Measurements from ENCODE around the gene APCS.

Gene APCS, protein sequence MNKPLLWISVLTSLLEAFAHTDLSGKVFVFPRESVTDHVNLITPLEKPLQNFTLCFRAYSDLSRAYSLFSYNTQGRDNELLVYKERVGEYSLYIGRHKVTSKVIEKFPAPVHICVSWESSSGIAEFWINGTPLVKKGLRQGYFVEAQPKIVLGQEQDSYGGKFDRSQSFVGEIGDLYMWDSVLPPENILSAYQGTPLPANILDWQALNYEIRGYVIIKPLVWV

DNA sequence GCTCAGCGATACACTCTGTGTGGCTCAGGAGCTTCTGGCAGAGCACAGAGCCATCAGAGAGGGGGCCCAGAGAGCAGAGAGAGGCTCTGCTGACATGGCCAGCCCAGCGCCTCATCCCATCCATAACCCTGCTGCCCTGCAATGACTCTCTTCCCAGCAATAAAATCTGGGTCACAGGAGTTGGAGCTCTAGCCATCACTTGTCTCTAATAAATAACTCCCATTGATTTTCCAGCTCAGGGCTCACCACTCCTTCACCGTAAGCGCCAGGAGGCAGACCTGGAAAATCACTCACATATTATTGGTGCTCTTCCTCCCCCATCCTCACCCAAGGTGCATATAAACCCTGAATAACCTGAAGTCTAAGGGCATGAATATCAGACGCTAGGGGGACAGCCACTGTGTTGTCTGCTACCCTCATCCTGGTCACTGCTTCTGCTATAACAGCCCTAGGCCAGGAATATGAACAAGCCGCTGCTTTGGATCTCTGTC, at the start of gene APCS:
Gene APCS (plus strand): TSS at position 366 of the 491 bp plus-strand sequence. CDS start 96 bp downstream, at position 462.
- no peak for FAIRE-seq

DNA sequence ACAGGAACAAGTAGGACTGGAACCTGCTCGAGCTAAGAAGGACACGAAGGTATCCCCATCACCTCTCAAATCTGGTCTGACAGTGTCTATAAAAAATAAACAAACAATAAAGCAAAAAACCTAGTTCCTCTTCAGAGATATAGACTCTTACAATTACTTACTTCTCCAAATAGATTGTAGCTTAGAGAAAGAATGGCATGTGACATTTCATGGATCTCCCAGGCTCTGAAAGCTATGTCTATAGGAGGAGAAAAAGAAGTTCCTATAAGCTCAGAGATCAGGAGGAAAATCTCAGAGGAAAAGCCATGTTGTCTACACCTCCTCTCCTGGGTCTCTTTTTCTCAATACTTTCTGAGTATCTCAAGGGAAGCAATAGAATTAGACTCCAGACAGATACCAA, 39.5 kb upstream of the APCS start:
- FAIRE-seq: no peak

DNA sequence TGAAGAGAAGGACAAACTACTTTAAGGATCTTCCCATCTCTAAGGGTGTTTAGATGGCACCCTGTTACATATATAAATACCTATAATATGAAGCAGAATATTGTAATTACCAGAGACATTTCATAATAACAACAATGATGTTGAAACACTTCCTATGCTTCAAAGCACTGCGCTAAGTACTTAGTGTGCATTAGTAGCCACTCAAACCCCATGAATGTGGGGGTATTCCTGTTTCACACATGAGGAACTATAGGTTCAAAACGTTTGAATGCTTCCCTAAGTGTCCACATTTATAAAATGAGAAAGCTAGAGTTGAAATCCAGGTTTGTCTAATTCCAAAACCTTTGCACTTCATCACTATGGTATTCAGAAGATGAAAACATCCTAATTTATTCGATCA, 33.4 kb upstream of the APCS start:
- no peak for FAIRE-seq

DNA sequence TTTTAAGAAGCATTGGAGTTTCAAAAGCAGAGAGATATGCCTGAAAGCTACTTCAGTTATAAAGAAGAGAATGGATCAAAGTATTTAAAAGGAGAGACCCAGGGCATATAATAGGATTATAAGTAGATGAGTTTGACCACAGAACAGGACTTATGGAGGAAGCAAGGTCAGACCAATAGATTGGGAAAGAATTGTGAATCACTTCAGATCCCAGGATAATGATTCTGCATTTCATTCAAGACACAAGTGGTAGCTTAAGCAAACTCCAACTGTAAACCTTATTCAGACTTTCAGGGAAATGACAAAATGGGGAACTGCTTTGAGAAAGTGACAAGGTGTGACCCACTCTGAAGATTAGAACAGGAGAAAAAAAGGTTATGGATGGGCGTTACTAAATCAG, 32.9 kb upstream of the APCS start:
- FAIRE-seq: no peak

DNA sequence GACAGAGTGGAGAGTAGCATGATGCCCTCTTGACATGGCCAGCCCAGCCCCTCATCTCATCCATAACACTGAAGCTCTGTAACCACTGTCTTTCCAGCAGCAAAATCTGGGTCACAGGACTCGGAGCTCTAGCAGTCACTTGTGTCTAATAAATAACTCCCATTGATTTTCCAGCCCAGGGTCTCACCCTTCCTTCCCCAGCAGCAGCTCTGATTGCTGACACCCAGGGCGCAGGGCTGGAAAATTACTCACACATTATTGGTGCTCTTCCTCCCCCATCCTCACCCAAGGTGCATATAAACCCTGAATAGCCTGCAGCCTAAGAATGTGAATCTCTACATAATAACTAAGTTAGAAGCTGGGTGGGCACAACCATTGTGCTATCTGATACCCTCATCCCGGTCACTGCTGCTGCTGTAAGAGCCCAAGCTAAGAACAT, 30.7 kb upstream of the APCS start:
- FAIRE-seq: no peak

DNA sequence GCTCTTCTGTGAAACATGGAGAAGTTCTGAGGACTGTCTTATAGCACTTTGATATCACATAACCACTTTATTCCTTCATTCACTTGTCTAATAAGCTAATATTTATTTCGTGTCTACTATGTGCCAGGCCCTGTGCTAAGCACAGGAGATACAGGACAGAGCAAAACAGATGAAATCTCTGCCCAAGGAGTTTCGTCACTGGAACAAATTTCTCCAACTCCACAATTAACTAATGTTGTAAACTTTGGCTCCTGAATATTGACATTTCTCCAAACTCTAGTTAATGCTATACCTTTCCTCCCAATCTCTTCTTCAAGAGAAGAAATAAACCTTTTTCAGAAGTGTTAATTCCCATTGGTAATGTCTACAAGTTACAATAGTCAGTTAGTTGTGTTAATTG, 27.0 kb upstream of the APCS start:
- FAIRE-seq: no peak

DNA sequence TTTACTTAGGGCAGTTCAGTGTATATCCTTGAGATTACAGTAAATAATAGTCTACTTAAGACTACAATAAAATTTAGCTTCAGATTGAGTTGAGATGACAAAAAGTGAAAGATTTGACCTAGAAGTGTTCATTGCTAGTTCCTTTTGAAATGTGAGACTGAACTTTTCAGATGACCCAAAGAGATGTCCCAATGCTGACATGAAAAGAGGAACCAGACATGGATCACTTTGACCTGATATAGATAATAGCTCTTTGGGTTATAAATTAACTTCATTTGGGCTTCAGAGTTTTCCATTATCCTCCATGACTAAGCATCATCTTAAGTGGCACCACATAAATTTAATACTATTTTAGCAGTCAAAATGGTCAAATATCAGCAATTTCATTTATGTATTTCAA, 26.1 kb upstream of the APCS start:
- no peak for FAIRE-seq

DNA sequence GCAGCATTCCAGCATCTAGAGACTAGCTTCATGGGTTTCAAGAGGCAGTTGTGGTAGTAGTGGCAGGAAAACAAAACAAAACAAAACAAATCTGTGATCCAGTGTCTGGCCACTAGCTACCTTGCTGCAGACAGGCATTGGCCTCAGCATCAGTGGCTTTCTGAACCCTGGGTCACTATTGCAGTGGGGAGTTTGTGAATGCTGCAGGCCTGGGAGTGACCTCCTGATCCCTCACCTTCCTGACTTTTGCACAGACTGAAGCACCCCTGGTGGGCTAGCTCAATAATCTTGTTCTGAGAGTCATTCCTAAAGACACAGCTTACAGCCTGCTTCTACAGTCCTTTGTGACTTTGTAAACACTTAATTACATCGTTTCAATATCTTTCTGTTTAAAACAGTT, 24.9 kb upstream of the APCS start:
- FAIRE-seq: no peak

DNA sequence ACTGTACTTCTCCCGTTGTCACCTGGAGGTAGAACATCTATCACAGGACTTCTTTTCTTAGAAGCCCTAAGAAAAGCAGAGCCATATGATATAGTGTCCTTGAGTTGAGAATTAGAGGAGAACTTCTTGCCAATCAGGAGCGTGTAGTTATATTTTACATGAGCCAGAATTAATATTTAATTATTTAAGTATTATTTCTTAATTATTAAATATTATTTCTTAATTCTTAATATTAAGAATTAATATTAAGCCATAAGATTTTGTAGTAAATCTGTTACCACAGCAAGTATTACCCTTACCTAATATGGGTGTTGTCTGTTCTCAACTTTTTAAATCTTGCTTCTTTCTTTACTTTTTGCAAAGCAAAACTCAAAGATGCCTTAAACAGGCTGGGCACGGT, 10.2 kb upstream of the APCS start:
- no peak for FAIRE-seq

DNA sequence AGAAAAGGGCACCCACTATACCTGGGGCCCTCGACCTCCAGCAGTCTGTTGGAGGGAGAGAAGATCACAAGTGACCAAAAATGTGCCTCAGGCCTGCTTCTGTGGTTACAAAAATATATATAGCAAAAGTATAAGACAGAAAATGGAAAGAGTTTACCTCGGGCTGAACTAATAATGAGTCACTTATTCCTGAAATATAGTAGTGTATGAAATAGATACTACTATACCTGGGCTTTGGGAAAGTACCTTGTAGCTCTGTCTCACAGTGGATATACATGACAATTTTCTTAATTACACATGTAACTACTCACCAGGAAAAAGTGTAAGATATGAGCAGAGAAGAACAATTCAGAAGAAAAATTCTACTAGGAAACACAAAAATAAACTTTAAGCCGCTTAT, 7.3 kb upstream of the APCS start:
- FAIRE-seq: no peak

DNA sequence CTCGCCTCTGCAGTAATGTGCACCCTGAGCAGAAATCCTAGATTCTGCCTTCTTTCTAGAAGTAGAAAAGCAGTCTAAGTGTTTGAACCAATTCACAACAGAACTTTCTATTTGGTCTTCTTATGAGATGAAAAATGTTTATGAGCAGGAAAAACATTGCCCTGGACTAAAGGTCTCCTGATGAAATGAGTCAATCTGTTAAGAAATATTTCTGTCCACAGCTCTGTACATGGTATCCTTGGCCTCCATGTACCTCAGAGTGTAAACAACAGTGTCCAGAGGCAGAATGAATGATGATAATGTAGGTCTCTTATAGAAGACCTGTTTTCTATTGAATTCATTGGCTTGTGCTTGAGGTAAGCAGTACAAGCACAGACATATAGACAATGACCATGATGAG, 6.2 kb upstream of the APCS start:
- FAIRE-seq: no peak

DNA sequence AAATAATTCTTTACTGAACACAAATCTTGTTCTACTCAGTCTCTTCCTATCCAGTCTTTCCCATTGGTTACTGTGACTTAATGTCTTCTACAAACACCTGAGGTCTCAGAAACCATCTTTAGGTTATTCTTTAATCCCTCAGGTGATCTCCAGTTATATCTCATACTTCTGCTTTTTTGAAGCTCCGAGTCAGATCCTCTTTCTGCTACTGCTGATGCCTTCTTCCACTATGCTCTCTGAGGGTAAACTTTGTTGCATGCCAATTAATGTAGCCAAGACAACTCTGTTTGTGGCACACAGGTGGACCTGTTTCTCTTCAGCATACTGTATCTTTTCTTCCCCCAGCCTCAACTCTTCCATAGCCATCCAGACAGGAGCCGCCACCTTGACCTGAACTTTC, 3.1 kb upstream of the APCS start:
- FAIRE-seq: no peak

DNA sequence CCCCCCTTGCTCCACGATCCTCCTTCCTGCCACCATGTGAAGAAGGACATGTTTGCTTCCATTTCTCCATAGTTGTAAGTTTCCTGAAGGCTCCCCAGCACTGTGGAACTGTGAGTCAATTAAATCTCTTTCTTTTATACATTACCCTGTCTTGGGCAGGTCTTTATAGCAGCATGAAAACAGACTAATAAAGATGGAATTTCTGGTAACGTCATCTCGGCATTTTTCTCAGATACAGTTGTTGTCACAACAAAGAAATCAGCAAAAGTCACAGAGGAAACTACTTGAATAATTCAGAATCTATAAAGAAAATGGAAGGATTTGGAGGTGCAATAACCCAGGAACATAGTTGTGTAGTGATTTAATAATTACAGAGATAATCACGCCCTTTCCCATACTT, 4.4 kb downstream of the APCS start:
- no peak for FAIRE-seq

DNA sequence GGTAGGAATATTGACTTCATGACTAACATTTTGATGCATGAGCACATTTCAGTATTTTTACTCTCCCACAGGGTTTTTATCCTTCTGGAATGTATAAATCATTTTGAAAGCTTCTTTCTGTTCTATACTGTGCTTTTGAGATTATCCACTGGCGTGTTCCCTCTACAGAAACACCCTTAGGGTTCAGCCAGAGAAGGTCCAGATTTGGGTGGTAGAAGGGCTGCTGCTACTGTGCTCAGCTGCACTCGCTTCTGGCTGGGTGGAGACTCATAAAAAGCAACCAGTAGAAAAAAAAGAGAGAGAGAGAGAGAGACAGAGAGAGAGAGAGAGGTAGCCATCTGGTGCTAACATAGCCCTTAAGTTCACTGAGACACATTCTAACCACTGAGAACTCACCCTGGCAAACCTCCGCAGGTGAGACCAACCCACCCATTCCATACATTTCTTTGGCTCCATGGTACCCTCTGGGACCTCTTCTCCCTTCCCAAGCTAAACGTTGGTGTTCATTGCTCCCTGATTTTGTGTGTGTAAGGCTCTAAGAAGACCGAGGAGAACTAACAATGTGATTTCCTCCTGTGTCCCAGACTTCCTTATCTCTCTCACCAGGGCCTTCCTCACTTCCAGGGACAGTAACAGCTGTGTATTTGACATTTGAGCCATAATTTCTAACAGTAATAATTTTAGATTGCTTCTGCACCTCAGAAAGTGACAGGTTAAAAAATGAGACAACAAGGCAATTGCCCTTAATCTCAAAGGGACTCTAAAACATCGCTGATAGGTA, 7.2 kb downstream of the APCS start:
- FAIRE-seq: no peak

DNA sequence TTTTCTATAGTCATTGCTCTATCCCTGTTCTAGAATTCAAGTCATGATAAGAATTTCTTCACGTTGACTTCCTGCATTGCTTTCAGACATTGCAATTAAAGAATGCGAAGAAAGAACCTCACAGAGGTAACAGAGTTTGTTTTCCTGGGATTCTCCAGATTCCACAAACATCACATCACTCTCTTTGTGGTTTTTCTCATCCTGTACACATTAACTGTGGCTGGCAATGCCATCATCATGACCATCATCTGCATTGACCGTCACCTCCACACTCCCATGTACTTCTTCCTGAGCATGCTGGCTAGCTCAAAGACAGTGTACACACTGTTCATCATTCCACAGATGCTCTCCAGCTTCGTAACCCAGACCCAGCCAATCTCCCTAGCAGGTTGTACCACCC, 10.6 kb downstream of the APCS start:
- no peak for FAIRE-seq

DNA sequence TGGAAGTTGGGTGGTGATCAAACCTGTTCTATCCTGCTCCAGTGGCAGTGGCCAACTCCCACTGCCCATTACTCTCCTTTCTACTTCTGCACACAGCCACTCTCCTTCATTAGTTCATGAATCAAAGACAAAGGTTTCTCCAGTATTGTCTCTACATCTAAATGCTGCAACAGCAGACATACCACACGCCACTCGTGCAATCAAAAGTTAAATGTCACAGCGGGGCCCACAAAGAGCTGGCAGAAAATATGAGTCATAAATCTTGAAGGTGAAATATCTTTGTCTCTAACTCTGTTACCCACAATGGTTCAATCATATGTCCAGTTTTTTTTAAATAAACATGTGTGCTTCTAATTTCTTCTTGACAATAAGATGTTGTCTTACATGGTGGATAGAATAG, 13.3 kb downstream of the APCS start:
- no peak for FAIRE-seq

DNA sequence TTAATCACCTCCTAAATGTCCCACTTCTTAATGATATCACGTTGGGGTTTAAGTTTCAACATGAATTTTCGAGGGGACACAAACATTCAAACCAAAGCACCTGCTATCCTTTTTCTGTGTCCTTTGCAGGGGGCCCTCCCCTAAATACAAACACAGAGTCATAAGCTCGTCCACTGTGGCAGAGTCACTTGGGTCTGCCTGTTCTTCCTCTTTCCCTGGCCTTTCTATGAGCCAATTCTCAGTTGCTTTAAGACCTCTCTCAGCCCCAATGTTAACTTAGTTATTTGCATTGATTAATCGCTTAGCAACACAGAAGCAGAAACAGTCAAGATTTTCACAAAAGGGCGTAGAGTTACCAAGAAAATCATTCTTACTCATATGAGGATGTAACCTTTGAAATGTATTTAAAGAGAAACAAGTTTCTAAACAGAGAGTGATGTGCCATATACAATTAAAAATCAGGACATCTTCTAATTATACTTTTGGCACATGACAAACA, 14.9 kb downstream of the APCS start:
- FAIRE-seq: no peak

DNA sequence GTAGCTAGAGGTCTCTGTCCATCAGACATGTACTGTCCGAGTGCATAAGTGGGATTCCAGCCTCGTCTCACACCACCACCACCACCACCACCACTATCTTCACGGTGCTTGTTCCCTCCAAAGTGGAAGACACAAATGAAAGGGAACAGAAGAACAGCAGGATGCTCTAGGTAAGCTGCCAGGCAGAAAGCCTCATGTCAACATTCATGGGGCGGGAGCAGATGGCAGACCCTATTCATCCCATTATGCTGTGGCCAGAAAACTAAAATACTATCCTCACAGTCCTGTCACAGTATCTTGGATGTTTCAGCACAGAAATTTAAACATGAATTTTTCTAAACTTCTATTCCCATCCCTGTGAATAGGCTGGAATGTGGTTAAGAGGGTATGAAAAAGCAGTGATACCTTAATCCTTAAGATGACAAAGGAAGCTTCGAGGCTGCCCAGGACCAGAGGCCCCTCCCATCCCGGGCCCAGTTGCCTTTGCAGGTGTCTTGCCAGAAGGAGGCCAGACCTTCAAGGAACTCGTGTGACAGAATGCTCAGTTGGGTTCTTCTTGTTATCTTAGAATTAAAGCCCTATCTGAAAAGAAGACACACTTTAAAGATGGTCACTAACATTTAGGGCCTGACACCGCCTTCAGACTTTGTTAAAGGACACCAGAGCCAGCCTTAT, 24.7 kb downstream of the APCS start:
- no peak for FAIRE-seq

DNA sequence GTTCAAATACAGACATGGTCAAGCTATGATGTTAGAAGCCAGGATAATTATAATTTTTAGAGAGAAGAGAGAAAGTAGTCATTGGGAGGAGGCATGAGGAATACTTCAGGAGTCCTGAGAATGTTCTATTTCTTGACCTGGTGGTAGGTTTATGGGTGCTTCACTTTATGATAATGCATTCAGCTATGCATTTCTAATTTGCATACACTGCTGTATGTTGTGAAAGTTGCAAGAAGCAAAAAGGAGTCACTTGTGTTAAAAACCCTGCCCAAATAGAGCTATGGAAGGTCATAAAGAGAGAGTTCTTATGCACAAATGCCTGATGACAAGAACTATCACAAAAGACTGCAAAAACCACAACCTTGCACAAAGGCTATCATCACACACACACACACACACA, 45.3 kb downstream of the APCS start:
- FAIRE-seq: no peak
